Smooth muscle cell (in vitro differentiated cells): ENCODE measurements around the gene ADCK2. TPM values are rescaled to one million over a fixed set of nuclear protein-coding genes. Genes with fewer than 3 reads are reported as not detected.

Experiments
- DNase-seq: peaks from one replicate; lab custom pipeline; 2025; ENCODE audit not compliant: unreplicated experiment; lab: John Stamatoyannopoulos, UW
- H2AFZ ChIP-seq: fragments of 200-600 bp; sonication (generic); 2 replicates; pipeline ENCODE4 v1.6.0; 2016; ENCODE audit warnings: antibody characterized with exemption, low read depth, mild to moderate bottlenecking
- H3F3A ChIP-seq: fragments of 200-600 bp; sonication (generic); 2 replicates; pipeline ENCODE4 v1.6.0; 2017; ENCODE audit warnings: antibody characterized with exemption, low read depth
- H3K27ac ChIP-seq: fragments of 200-600 bp; sonication (generic); 2 replicates; pipeline ENCODE4 v1.5.1; 2016; ENCODE audit warnings: low read depth, mild to moderate bottlenecking
- H3K27me3 ChIP-seq: fragments of 200-600 bp; sonication (generic); 2 replicates; pipeline ENCODE4 v1.6.1; 2016; ENCODE audit warnings: low read depth, mild to moderate bottlenecking
- H3K36me3 ChIP-seq: fragments of 200-600 bp; sonication (generic); 2 replicates; pipeline ENCODE4 v1.5.1; 2016; ENCODE audit warnings: low read depth
- H3K4me1 ChIP-seq: fragments of 200-600 bp; sonication (generic); 2 replicates; pipeline ENCODE4 v1.5.1; 2016; ENCODE audit warnings: low read depth
- H3K4me2 ChIP-seq: fragments of 200-600 bp; sonication (generic); 2 replicates; pipeline ENCODE4 v1.6.0; 2016; ENCODE audit warnings: mild to moderate bottlenecking
- H3K4me3 ChIP-seq: fragments of 200-600 bp; sonication (generic); 2 replicates; pipeline ENCODE4 v1.5.1; 2016; ENCODE audit warnings: mild to moderate bottlenecking
- H3K79me2 ChIP-seq: fragments of 200-600 bp; sonication (generic); 2 replicates; pipeline ENCODE4 v1.6.0; 2016; ENCODE audit warnings: low read depth, mild to moderate bottlenecking
- H3K9ac ChIP-seq: fragments of 200-600 bp; sonication (generic); 2 replicates; pipeline ENCODE4 v1.6.0; 2016; ENCODE audit warnings: low read depth
- H3K9me3 ChIP-seq: fragments of 200-600 bp; sonication (generic); replicated peaks from 2 replicates; pipeline ENCODE4 v1.5.1; 2016; ENCODE audit warnings: low read depth
- H4K20me1 ChIP-seq: fragments of 200-600 bp; sonication (generic); 2 replicates; pipeline ENCODE4 v1.6.0; 2016; ENCODE audit warnings: low read depth
- CTCF ChIP-seq: fragments of 200-600 bp; sonication (generic); IDR thresholded peaks from 2 replicates; pipeline ENCODE4 v1.5.1; 2017; ENCODE audit warnings: borderline replicate concordance, mild to moderate bottlenecking, antibody characterized with exemption; ENCODE audit not compliant: insufficient read depth, poor library complexity, severe bottlenecking
- WGBS: methylation state at CpG from one replicate; pipeline ENCODE4 v1.1.7; 2016; ENCODE audit warnings: low lambda C conversion rate; 5-methylcytosine and 5-hydroxymethylcytosine counted together
- polyA plus RNA-seq: library from polyadenylated mRNA; unstranded; fragments of >200 nt; fragmentation: Nextera tagmentation; extraction: Ambion mirVana; gene quantifications from 2 replicates; pipeline ENCODE4 v1.2.1, GENCODE V29; 2016
- total RNA-seq: library from RNA; depleted of rRNA; stranded (reverse); fragments of >200 nt; gene quantifications from 2 replicates; pipeline ENCODE4 v1.2.3, GENCODE V29; 2014

The ADCK2 gene
- total and polyA plus RNA-seq, 2 experiments from 2014 or later: 8.0 to 10.5 TPM

- Histone ChIP-seq H3K36me3 (no peaks in the 10 kb centered on the region), H3K27ac (no peak overlapping the region), H3K4me1 (no peaks in the 10 kb centered on the region), H4K20me1 (no peaks in the 10 kb centered on the region), H3K79me2 (no peaks in the 10 kb centered on the region), H3K9ac (no peak overlapping the region), H3K4me3 (no peak overlapping the region), H3K9me3 (no peaks in the 10 kb centered on the region), H3F3A (no peaks in the 10 kb centered on the region), H3K4me2 (no peak overlapping the region), H2AFZ (no peak overlapping the region), H3K27me3 (no peaks in the 10 kb centered on the region)
- TF ChIP-seq CTCF: no peak
- DNase-seq: no peak
- WGBS: 96% methylated on average over 10 of the region's 10 CpGs
Observed at GRCh38 chr7:140714331-140715040, 41.7 kb downstream of the ADCK2 start.

GRCh38 chr7:140719721-140720120, 47.0 kb downstream of the ADCK2 start:
- no peak overlapping the region for H3K9ac ChIP-seq
- H4K20me1 ChIP-seq: no peaks in the 10 kb centered on the region
- H3F3A ChIP-seq: no peaks in the 10 kb centered on the region
- H2AFZ ChIP-seq: no peak overlapping the region
- no peak overlapping the region for H3K4me2 ChIP-seq
- 92% methylated on average over 5 of the region's 5 CpGs for WGBS
- H3K27ac ChIP-seq: no peak overlapping the region
- H3K27me3 ChIP-seq: no peaks in the 10 kb centered on the region
- no peak for TF ChIP-seq CTCF
- no peaks in the 10 kb centered on the region for H3K79me2 ChIP-seq
- H3K9me3 ChIP-seq: no peaks in the 10 kb centered on the region
- H3K36me3 ChIP-seq: no peaks in the 10 kb centered on the region
- no peak overlapping the region for H3K4me3 ChIP-seq
- no peak for DNase-seq
- no peaks in the 10 kb centered on the region for H3K4me1 ChIP-seq

GRCh38 chr7:140722254-140722653, 49.5 kb downstream of the ADCK2 start:
- no peak overlapping the region for H3K4me3 ChIP-seq
- no peak overlapping the region for H3K4me2 ChIP-seq
- H3K79me2 ChIP-seq: no peaks in the 10 kb centered on the region
- DNase-seq: no peak
- H3K27me3 ChIP-seq: no peaks in the 10 kb centered on the region
- TF ChIP-seq CTCF: no peak
- H2AFZ ChIP-seq: no peak overlapping the region
- no peaks in the 10 kb centered on the region for H3K9me3 ChIP-seq
- no peaks in the 10 kb centered on the region for H3K4me1 ChIP-seq
- 96% methylated on average over 1 of the region's 1 CpG for WGBS
- no peaks in the 10 kb centered on the region for H3F3A ChIP-seq
- no peaks in the 10 kb centered on the region for H4K20me1 ChIP-seq
- no peak overlapping the region for H3K27ac ChIP-seq
- H3K9ac ChIP-seq: no peak overlapping the region
- no peaks in the 10 kb centered on the region for H3K36me3 ChIP-seq

- H3K4me1 ChIP-seq: peaks cover 6% of the 10 kb centered on the region
- no peak for TF ChIP-seq CTCF
- H3K36me3 ChIP-seq: no peaks in the 10 kb centered on the region
- DNase-seq: no peak
- H3K9me3 ChIP-seq: no peaks in the 10 kb centered on the region
- no peaks in the 10 kb centered on the region for H3K27me3 ChIP-seq
- H3K4me2 ChIP-seq: no peak overlapping the region
- H3K79me2 ChIP-seq: no peaks in the 10 kb centered on the region
- H3K9ac ChIP-seq: no peak overlapping the region
- 98% methylated on average over 6 of the region's 6 CpGs for WGBS
- H3F3A ChIP-seq: no peaks in the 10 kb centered on the region
- no peak overlapping the region for H3K27ac ChIP-seq
- H4K20me1 ChIP-seq: no peaks in the 10 kb centered on the region
- no peak overlapping the region for H3K4me3 ChIP-seq
- no peak overlapping the region for H2AFZ ChIP-seq
Observed at GRCh38 chr7:140723006-140723405, 50.3 kb downstream of the ADCK2 start.
